GM10266 (cell line): ENCODE measurements around the gene IRS1.

Source experiments
- DNase-seq: peaks from one replicate; pipeline ENCODE4 v3.0.0; 2012; ENCODE audit errors: extremely low spot score
- TF ChIP-seq, protein P1 (sequence below): IDR thresholded peaks from 2 replicates; pipeline ENCODE4 v1.5.1; 2012; ENCODE audit warnings: mild to moderate bottlenecking, low read depth; ENCODE audit not compliant: control insufficient read depth, insufficient read depth; ENCODE audit errors: missing control alignments

The IRS1 gene

DNA sequence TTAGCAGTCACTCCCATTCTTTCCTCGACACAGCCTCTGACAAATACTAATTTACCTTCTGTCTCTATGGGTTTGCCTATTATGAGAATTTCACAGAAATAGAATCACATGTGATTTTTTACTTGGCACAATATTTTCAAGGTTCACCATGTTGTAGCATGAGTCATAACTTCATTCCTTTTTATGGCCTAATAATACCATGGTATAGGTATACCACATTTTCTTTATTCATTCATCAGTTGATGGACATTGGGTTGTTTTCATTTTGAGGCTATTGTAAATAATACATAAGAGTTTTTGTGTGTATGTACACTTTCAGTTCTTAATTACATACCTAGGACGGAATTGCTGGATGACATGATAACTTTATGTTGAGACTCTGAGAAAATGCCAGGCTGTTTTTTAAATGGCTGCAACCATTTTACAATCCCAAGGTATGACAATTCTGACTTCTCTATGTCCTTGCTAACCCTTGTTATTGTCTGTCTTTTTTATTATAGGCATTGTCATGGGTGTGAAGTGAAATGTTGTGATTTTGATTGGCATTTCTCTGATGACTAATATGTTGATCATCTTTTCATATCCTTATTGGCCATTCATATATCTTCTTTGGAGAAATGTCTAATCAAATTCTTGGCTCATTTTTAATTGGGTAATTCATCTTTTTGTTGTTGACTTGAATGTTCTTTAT lies 87.9 kb downstream of the IRS1 start:
- DNase-seq = no peak
- TF ChIP-seq, protein P1, sequence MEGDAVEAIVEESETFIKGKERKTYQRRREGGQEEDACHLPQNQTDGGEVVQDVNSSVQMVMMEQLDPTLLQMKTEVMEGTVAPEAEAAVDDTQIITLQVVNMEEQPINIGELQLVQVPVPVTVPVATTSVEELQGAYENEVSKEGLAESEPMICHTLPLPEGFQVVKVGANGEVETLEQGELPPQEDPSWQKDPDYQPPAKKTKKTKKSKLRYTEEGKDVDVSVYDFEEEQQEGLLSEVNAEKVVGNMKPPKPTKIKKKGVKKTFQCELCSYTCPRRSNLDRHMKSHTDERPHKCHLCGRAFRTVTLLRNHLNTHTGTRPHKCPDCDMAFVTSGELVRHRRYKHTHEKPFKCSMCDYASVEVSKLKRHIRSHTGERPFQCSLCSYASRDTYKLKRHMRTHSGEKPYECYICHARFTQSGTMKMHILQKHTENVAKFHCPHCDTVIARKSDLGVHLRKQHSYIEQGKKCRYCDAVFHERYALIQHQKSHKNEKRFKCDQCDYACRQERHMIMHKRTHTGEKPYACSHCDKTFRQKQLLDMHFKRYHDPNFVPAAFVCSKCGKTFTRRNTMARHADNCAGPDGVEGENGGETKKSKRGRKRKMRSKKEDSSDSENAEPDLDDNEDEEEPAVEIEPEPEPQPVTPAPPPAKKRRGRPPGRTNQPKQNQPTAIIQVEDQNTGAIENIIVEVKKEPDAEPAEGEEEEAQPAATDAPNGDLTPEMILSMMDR = no peak

DNA sequence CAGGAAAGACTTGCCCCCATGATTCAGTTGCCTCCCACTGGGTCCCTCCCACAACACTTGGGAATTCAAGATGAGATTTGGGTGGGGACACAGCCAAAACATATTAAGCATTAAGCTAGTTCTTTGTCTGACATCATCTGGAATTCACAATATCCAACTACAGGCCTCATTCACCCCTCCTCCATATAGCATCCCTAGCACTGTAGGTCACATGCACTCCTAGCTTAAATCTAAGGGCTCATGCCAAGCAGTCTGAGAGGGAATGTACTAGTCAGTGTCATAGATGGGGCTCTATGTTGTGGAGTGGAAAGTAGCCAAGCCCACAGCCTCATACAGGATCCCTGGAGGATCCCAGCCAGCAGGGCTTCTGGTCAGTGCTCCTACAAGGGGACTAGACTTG lies 92.1 kb downstream of the IRS1 start:
- TF ChIP-seq, protein P1 = no peak
- no peak for DNase-seq

DNA sequence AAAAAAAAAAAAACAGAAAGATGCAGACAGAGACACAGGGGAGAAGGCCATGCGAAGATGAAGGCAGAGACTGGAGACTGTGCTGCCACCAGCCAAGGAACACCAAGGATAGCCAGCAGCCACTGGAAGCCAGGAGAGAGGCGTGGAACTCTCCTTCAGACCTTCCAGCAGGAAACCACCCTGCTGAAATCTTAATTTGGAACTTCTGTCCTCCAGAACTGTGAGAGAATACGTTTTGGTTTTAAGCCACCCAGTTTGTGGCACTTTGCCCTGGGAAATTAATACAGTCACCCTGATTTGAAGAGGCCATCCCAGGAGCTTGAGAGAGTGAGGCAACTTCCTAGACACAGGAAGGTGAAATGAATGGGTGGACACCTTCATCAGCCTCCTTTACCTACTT lies 93.7 kb downstream of the IRS1 start:
- no peak for DNase-seq
- TF ChIP-seq, protein P1 = no peak

DNA sequence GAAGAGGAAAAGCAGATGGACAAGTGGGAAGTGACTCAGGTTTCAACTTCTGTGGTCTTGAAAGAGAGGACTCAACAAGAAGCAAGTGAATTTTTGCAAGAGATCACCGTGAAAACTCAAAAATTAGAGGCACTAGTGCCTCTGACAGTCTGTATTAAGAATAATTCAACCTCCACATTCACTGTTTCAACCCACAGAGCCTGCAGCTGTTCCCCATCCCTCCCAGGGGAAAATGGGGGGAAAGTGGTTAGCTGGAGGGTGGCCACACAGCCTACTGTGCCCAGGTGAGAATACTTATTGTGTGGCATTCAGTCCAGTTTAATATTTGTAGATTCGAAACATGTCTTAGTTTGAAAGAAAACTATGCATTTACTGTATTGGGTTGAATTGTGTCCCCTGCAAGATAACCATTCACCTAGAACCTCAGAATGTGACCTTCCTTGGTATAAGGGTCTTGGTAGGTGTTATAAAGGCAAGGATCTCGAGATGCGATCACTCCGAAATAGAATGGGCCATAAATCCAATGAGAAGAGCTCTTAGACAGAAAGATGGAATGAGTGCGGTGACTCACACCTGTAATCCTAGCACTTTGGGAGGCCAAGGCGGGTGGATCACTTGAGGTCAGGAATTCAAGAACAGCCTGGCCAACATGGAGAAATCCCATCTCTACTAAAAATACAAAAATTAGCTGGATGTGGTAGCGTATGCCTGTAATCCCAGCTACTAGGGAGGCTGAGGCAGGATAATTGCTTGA lies 94.3 kb downstream of the IRS1 start:
- no peak for DNase-seq
- TF ChIP-seq, protein P1 = no peak

DNA sequence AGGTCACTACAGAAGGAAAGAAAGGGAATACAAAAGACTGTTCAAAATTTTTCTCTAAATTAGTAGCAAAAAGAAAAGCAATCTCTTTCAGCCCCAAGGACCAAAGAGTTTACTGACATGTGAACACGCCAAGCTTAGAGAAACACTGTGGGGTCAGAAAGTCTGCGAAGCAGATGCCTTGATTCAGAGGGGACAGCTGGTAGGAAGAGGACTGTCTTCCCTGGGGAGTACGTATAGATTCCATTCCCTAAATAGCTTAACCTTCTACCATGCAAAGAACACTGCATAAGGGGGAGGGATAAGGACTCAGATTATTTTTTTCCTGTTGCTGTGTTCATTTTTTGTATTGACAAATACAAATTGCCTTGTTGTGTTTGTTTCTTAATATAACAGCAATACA lies 96.1 kb downstream of the IRS1 start:
- TF ChIP-seq, protein P1 = no peak
- no peak for DNase-seq

DNA sequence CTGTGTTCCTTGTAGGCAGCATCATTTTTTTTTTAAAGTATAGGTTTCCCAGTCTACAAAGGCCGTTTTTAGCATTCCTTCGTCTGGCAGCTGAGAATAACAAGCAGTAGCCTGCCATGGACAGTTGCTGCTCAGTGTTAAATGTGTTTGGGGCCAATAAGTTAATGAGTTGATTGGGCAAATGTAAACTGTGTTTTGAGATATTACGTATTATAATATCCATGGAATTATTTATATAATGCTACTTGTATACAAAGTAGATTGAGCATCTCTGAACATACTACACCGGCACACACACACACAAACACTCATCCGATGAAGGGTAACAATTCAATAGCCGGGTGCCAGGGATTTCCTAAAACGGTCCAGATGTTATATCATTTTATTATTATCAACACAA lies 97.2 kb downstream of the IRS1 start:
- TF ChIP-seq, protein P1 = no peak
- no peak for DNase-seq

DNA sequence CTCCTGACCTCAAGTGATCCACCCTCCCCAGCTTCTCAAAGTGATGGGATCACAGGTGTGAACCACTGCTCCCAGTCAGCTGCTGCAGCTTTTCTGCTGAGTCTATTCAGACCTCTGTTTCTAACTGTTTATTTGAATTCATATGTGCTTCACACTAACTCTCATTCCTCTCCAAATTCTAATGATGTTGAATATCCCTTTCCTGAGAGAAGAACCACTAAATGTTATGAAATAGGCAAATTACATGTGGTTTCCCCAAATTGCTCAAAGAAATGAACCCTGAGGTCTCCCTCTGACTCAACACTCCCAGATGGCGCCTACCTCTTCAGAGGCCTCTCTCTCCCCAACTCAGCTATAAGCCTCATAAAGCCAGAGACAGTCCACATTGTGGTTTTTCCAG lies 98.6 kb downstream of the IRS1 start:
- no peak for DNase-seq
- TF ChIP-seq, protein P1 = no peak
